K562 (cell line): ENCODE measurements around the gene DIAPH3. TPM values are rescaled to one million over a fixed set of nuclear protein-coding genes. Genes with fewer than 3 reads are reported as not detected.

Source experiments
- ATAC-seq: fragments of 200-7000 bp; cut with Tn5 transposase; 3 replicates; pipeline ENCODE4 v1.9.1; 2020; ENCODE audit warnings: moderate library complexity
- BruUV-seq: library from RNA; stranded (reverse); fragments of 400-500 nt; replicated peaks from 2 replicates; lab custom pipeline; 2021; lab: Mats Ljungman, UMichigan
- CTCF ChIA-PET: fragments of 300-600 bp; formaldehyde crosslinking; extraction: SDS; loops from one replicate; lab custom pipeline; 2021; ENCODE audit warnings: low intra/inter-chr PET ratio; lab: Yijun Ruan, JAX
- POLR2A ChIA-PET: fragments of 300-600, 350-650 bp; sonication (Branson Sonifier 250); formaldehyde crosslinking; extraction: SDS; loops from one replicate; lab custom pipeline; 2021; ENCODE audit warnings: antibody characterized with exemption, inconsistent platforms; lab: Yijun Ruan, JAX
- DNase-seq, 4 experiments: peaks; one replicate each; pipeline versions ENCODE4 v3.0.0 to v3.0.0-alpha.2; 2011 to 2018; ENCODE audit warnings: low spot score in 3 of 4, mixed read lengths in 3 of 4; ENCODE audit errors: extremely low read depth in 1 of 4
- FAIRE-seq: peaks from 2 replicates; lab custom pipeline; 2011; peaks lifted over from hg19 to GRCh38; lab: Jason Lieb, UNC
- H2AFZ ChIP-seq: 2 replicates; pipeline ENCODE4 v1.6.0; 2011; ENCODE audit warnings: low read depth, low read length, control low read depth, inconsistent platforms
- H3K27ac ChIP-seq: fragments of 200-600 bp; 3 replicates; pipeline ENCODE4 v1.8.0; 2011; ENCODE audit warnings: low read depth, mild to moderate bottlenecking, control low read depth, inconsistent platforms, low read length, moderate library complexity, mixed read lengths; ENCODE audit errors: extremely low read depth
- H3K27me3 ChIP-seq, 2 experiments: fragments of 300-600 bp in 1 of 2; 2 replicates in 1 of 2; 3 replicates in 1 of 2; pipeline versions ENCODE4 v1.6.0 to v1.8.0; 2011; ENCODE audit warnings: inconsistent platforms in 2 of 2, low read length in 2 of 2, mild to moderate bottlenecking in 1 of 2, mixed read lengths in 1 of 2, moderate library complexity in 1 of 2; ENCODE audit not compliant: control insufficient read depth in 2 of 2, insufficient read depth in 2 of 2
- H3K36me3 ChIP-seq: fragments of 300-600 bp; 3 replicates; pipeline ENCODE4 v1.8.0; 2011; ENCODE audit warnings: mild to moderate bottlenecking, low read length, inconsistent platforms; ENCODE audit not compliant: control insufficient read depth, insufficient read depth
- H3K4me1 ChIP-seq, 2 experiments: fragments of 200-600 bp in 1 of 2; replicated peaks in 1 of 2; 2 replicates in 1 of 2; 3 replicates in 1 of 2; pipeline versions ENCODE4 v1.5.1 to v1.8.0; 2011; ENCODE audit warnings: inconsistent platforms in 2 of 2, low read length in 2 of 2, mild to moderate bottlenecking in 1 of 2, mixed read lengths in 1 of 2, moderate library complexity in 1 of 2; ENCODE audit not compliant: control insufficient read depth in 2 of 2, insufficient read depth in 2 of 2
- H3K4me2 ChIP-seq: 2 replicates; pipeline ENCODE4 v1.6.1; 2011; ENCODE audit warnings: low read length, control low read depth, inconsistent platforms, mixed read lengths; ENCODE audit not compliant: insufficient read depth
- H3K4me3 ChIP-seq: fragments of 200-600 bp; sonication (generic), shearing (Covaris generic); 2 replicates; pipeline ENCODE4 v1.5.1; 2016; ENCODE audit warnings: control low read depth, inconsistent platforms
- H3K79me2 ChIP-seq: fragments of 200-600 bp; 3 replicates; pipeline ENCODE4 v1.8.0; 2011; ENCODE audit warnings: low read length, inconsistent platforms; ENCODE audit not compliant: control insufficient read depth, insufficient read depth
- H3K9ac ChIP-seq, 2 experiments: 2 replicates each; pipeline versions ENCODE4 v1.6.0 to v1.6.1; 2011; ENCODE audit warnings: low read depth in 2 of 2, low read length in 2 of 2, control low read depth in 1 of 2, inconsistent platforms in 1 of 2, mild to moderate bottlenecking in 1 of 2, mixed read lengths in 1 of 2; ENCODE audit not compliant: insufficient read depth in 1 of 2
- H3K9me1 ChIP-seq: one replicate; pipeline ENCODE4 v1.6.0; 2011; ENCODE audit warnings: inconsistent platforms, mild to moderate bottlenecking, low read length, moderate library complexity; ENCODE audit not compliant: control insufficient read depth, insufficient read depth
- H3K9me3 ChIP-seq: replicated peaks from 2 replicates; pipeline ENCODE4 v1.5.1; 2011; ENCODE audit warnings: low read depth, low read length, inconsistent platforms; ENCODE audit not compliant: control insufficient read depth, insufficient read depth
- H4K20me1 ChIP-seq: replicated peaks from 2 replicates; pipeline ENCODE4 v1.6.1; 2011; ENCODE audit warnings: low read length, inconsistent platforms, mixed read lengths; ENCODE audit not compliant: control insufficient read depth, insufficient read depth
- CBX8 ChIP-seq: fragments of 200-600 bp; sonication (generic); IDR thresholded peaks from 2 replicates; pipeline ENCODE4 v1.6.1; 2012; ENCODE audit warnings: borderline replicate concordance, mixed run types, low read depth, mild to moderate bottlenecking, moderate library complexity, mixed read lengths, low read length, control low read depth, inconsistent platforms; ENCODE audit not compliant: poor library complexity, severe bottlenecking; ENCODE audit errors: extremely low read depth
- SPI1 ChIP-seq: IDR thresholded peaks from 2 replicates; pipeline ENCODE4 v1.6.1; 2011; ENCODE audit warnings: low read depth, low read length, control low read depth, borderline replicate concordance
- SREBF1 ChIP-seq: fragments of 150-350 bp; IDR thresholded peaks from 2 replicates; pipeline ENCODE4 v1.6.1; 2014; ENCODE audit warnings: antibody characterized with exemption, low read depth, low read length, borderline replicate concordance
- ZFPM2 ChIP-seq: fragments of 250-450 bp; sonication (Bioruptor Pico); IDR thresholded peaks from 2 replicates; pipeline ENCODE4 v1.5.1; 2022; ENCODE audit warnings: mild to moderate bottlenecking
- ZNF282 ChIP-seq: sonication (generic); formaldehyde crosslinking; IDR thresholded peaks from 2 replicates; pipeline ENCODE4 v1.8.1; 2023; ENCODE audit warnings: missing genetic modification reagents
- ZZZ3 ChIP-seq: fragments of 450-650 bp; IDR thresholded peaks from 2 replicates; pipeline ENCODE4 v1.6.1; 2016; ENCODE audit warnings: antibody characterized with exemption, mild to moderate bottlenecking, moderate library complexity
- WGBS: fragments of 100-300 bp; shearing (Covaris generic); methylation state at CpG from one replicate; pipeline ENCODE4 v1.1.6; 2016; ENCODE audit warnings: low coverage, mixed read lengths; ENCODE audit not compliant: insufficient coverage; ENCODE audit errors: missing lambda C conversion rate; 5-methylcytosine and 5-hydroxymethylcytosine counted together
- in situ Hi-C: fragments of 300-500 bp; cut with MboI; formaldehyde crosslinking; loops from 4 replicates; pipeline ENCODE4 v1.15.0; 2018; ENCODE audit warnings: inconsistent platforms, mixed read lengths
- intact Hi-C: fragments of 100-400 bp; cut with micrococcal nuclease; formaldehyde crosslinking; loops from 2 replicates; pipeline ENCODE4 v1.14.2; 2022
- polyA plus RNA-seq, 8 experiments: library from polyadenylated mRNA; depleted of rRNA in 4 of 8; stranded (reverse) in 5 of 8; unstranded in 3 of 8; fragments of >200 nt; fragmentation: Nextera tagmentation in 2 of 8; fragmentation: Illumina TruSeq in 1 of 8; extraction: Ambion mirVana in 2 of 8; extraction: Trizol in 1 of 8; gene quantifications; 2 replicates each; pipeline versions ENCODE4 v1.2.1 to v1.2.3, GENCODE V29; 2011 to 2014; ENCODE audit warnings: inconsistent platforms in 1 of 8, missing spikeins in 1 of 8
- total RNA-seq, 7 experiments: library from RNA; depleted of rRNA in 6 of 7; stranded (reverse); fragments of >200 nt in 6 of 7; fragmentation: Illumina TruSeq in 2 of 7; extraction: Trizol in 2 of 7; gene quantifications; 2 replicates each; pipeline versions ENCODE4 v1.2.1 to v1.2.3, GENCODE V29; 2011 to 2021; ENCODE audit warnings: low replicate concordance in 1 of 7
- TF ChIP-seq, protein P1 (sequence below): sonication (generic); formaldehyde crosslinking; IDR thresholded peaks from 2 replicates; pipeline ENCODE4 v1.8.0; 2022; ENCODE audit warnings: mild to moderate bottlenecking, low read depth, missing genetic modification reagents
- TF ChIP-seq, protein P2 (sequence below): fragments of 200-800 bp; sonication (Bioruptor generic); IDR thresholded peaks from 2 replicates; pipeline ENCODE4 v1.6.1; 2016; ENCODE audit warnings: missing genetic modification characterization, missing compliant biosample characterization
- TF ChIP-seq, protein P3 (sequence below): conservative IDR thresholded peaks from 2 replicates; pipeline ENCODE4 v1.6.1; 2011; ENCODE audit warnings: low read depth, mild to moderate bottlenecking, low read length; ENCODE audit not compliant: control insufficient read depth

Gene DIAPH3
- total and polyA plus RNA-seq, 9 of the 15 experiments (the other 6 are each of a cell fraction or from before 2014, with no cell fraction given), result 9.0 to 18.7 (median 14.7) TPM

DNA sequence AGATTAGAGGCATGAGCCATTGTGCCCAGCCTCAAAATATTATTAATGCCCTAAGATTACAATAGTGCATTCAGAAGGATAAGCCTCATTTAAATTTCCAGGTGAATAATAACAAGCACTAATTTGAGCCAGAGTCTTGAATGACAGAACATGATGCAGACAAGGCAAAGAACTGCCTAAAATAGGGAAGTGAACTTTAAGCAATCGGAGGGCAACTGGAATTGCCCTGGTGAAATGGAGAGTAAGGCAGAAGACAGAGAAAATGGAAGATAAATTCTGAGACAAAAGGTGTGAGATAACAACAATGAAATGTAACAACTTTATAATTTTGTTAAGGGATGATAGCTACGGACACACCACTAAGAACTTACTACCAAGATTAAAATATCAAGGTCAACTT is 199.9 kb downstream of the DIAPH3 start:
- 17% methylated on average over 2 of the region's 2 CpGs for WGBS

DNA sequence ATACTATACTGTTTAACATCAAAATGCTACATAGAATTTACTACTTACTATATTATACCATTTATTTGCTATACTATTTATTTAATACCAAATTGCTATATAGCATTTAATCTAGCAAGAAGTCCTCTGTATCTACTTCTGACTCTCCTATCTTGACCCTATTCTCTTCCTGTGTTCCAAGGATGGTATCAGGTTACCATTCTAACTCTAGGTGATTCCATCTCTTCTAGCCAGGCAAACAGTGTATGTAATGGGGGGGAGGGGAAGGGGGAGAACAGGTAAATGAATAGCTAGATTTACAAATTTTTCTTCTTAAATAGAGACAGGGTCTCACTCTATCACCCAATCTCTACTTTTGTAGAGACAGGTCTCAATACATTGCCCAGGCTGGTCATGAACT is 200.3 kb downstream of the DIAPH3 start:
- H3K36me3 ChIP-seq, result no peaks in the 10 kb centered on the region
- no peak overlapping the region for H3K9ac ChIP-seq
- DNase-seq, result no peak
- no peaks in the 10 kb centered on the region for H4K20me1 ChIP-seq
- H3K9me3 ChIP-seq, result no peaks in the 10 kb centered on the region
- ATAC-seq, result no peak
- no peak for FAIRE-seq
- TF ChIP-seq, protein P1, sequence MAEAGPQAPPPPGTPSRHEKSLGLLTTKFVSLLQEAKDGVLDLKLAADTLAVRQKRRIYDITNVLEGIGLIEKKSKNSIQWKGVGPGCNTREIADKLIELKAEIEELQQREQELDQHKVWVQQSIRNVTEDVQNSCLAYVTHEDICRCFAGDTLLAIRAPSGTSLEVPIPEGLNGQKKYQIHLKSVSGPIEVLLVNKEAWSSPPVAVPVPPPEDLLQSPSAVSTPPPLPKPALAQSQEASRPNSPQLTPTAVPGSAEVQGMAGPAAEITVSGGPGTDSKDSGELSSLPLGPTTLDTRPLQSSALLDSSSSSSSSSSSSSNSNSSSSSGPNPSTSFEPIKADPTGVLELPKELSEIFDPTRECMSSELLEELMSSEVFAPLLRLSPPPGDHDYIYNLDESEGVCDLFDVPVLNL (CRISPR knock-in tag), result no peak
- TF ChIP-seq, protein P2, sequence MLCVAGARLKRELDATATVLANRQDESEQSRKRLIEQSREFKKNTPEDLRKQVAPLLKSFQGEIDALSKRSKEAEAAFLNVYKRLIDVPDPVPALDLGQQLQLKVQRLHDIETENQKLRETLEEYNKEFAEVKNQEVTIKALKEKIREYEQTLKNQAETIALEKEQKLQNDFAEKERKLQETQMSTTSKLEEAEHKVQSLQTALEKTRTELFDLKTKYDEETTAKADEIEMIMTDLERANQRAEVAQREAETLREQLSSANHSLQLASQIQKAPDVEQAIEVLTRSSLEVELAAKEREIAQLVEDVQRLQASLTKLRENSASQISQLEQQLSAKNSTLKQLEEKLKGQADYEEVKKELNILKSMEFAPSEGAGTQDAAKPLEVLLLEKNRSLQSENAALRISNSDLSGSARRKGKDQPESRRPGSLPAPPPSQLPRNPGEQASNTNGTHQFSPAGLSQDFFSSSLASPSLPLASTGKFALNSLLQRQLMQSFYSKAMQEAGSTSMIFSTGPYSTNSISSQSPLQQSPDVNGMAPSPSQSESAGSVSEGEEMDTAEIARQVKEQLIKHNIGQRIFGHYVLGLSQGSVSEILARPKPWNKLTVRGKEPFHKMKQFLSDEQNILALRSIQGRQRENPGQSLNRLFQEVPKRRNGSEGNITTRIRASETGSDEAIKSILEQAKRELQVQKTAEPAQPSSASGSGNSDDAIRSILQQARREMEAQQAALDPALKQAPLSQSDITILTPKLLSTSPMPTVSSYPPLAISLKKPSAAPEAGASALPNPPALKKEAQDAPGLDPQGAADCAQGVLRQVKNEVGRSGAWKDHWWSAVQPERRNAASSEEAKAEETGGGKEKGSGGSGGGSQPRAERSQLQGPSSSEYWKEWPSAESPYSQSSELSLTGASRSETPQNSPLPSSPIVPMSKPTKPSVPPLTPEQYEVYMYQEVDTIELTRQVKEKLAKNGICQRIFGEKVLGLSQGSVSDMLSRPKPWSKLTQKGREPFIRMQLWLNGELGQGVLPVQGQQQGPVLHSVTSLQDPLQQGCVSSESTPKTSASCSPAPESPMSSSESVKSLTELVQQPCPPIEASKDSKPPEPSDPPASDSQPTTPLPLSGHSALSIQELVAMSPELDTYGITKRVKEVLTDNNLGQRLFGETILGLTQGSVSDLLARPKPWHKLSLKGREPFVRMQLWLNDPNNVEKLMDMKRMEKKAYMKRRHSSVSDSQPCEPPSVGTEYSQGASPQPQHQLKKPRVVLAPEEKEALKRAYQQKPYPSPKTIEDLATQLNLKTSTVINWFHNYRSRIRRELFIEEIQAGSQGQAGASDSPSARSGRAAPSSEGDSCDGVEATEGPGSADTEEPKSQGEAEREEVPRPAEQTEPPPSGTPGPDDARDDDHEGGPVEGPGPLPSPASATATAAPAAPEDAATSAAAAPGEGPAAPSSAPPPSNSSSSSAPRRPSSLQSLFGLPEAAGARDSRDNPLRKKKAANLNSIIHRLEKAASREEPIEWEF (CRISPR knock-in tag), result no peak
- TF ChIP-seq CBX8 (no peak), ZNF282 (no peak), ZZZ3 (no peak), ZFPM2 (CRISPR knock-in tag) (no peak)
- TF ChIP-seq, protein P3, sequence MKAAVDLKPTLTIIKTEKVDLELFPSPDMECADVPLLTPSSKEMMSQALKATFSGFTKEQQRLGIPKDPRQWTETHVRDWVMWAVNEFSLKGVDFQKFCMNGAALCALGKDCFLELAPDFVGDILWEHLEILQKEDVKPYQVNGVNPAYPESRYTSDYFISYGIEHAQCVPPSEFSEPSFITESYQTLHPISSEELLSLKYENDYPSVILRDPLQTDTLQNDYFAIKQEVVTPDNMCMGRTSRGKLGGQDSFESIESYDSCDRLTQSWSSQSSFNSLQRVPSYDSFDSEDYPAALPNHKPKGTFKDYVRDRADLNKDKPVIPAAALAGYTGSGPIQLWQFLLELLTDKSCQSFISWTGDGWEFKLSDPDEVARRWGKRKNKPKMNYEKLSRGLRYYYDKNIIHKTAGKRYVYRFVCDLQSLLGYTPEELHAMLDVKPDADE, result no peak
- TF ChIP-seq, all 486 proteins: peak for 0
- Histone ChIP-seq H3K27me3 (no peaks in the 10 kb centered on the region), H3K4me3 (no peak overlapping the region), H3K4me2 (no peak overlapping the region), H3K27ac (no peak overlapping the region), H3K4me1 (no peaks in the 10 kb centered on the region), H2AFZ (no peak overlapping the region), H3K9me1 (no peaks in the 10 kb centered on the region), H3K79me2 (no peaks in the 10 kb centered on the region)
- intact Hi-C loops (no loop called here), in situ Hi-C loops (no loop called here)
- ChIA-PET CTCF (no interaction called here), POLR2A (no interaction called here)
- no TSS peak for BruUV-seq

More for the DNA sequence above, 199.9 kb downstream of the DIAPH3 start:
- Histone ChIP-seq H3K27me3 (no peaks in the 10 kb centered on the region), H3K9me3 (no peaks in the 10 kb centered on the region), H3K4me2 (no peak overlapping the region), H3K4me1 (no peaks in the 10 kb centered on the region), H3K9ac (no peak overlapping the region), H3K79me2 (no peaks in the 10 kb centered on the region), H3K9me1 (no peaks in the 10 kb centered on the region), H3K27ac (no peak overlapping the region), H3K36me3 (no peaks in the 10 kb centered on the region), H3K4me3 (no peak overlapping the region), H4K20me1 (no peaks in the 10 kb centered on the region), H2AFZ (no peak overlapping the region)
- in situ Hi-C loops (no loop called here), intact Hi-C loops (no loop called here)
- FAIRE-seq, result no peak
- DNase-seq, result no peak
- ChIA-PET POLR2A (no interaction called here), CTCF (no interaction called here)
- TF ChIP-seq SPI1, result peak; percentile 81
- no peak for TF ChIP-seq SREBF1
- no peak for ATAC-seq
- no TSS peak for BruUV-seq
